GM19238 (cell line): ENCODE measurements around the gene TRIM2.

Source experiments
- DNase-seq: peaks from one replicate; pipeline ENCODE4 v3.0.0; 2011; ENCODE audit warnings: low spot score; ENCODE audit not compliant: insufficient read length

Gene TRIM2

DNA sequence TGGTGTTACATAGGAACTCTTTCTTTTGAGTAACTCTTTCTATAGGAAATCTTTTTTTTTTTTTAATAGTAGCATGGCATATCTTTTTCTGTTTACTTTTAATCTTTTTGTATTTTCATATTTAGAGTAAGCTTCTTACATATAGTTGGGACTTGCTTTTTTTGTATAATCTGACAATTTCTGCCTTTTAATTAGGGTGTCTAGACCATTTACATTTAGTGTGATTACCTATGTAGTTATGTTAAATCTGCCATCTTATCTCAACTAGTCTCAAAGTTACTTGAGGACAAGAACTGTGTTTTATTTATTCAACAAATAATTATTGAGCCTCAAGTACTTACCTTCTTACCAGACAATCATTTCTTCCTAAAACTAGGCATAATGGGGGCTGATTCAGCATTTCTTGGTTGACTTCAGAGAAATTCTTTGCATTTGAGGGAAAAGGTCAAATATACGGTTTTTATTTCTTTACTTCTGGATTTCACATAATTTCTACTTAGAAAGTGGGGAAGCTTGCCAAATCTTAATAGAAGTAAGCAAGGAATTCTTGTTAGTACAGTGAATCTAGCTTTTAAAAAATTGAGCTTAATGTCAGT is 168.8 kb downstream of the TRIM2 start:
- DNase-seq, result no peak

DNA sequence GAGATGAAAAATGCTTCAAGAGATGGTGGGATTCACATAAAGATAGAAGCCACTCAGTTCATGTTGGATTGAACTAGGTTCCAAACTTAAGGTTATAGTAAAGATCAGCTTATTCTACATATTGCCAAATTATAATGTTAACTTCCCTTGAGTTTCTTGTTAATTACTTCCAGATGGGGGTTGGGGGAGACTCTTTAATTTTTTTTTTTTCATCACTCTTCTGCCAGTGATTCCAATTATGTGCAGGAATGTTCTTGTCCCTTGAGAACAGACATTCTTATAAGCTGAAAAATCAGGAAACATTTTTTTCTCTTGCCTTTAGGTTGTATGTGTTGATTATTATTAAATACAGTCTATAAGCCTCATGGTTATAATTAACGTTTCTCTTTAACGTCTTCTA is 170.2 kb downstream of the TRIM2 start:
- no peak for DNase-seq

DNA sequence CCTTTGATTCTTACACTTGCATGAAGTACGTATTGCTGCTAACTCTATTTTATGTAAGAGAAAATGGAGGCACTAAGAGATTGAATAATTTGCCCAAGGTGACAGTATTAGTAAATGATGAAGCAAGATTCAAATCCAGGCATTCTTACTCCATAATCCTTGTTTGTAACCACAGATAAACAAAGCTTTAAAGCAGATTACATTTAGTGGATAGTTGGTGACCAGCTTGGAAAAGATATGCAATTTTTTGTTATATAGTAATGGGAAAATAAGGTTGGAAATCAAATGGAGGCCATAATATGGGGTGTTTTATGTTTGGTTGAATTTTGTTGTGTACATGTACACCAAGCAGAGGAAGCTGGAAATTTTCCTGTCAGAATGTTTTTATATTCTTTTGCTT is 171.1 kb downstream of the TRIM2 start:
- no peak for DNase-seq

DNA sequence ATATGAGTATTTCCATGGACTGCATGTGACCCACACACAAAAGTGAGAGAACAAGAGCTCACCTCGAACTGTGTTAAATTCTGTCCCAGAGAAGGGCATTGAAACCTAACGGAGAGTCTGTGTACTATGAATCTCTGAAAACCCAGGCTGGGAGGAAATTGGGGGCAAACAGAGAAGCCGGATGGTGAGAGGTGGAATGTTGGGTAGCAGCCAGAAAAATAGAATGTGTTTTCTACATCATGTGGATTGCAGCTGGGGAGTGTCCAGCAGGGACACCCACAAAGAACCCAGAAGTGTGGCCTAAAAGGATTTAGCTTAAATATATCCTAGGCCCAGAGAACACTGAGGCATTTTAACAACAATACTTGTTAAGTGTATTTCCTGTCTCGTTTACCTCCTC is 178.9 kb downstream of the TRIM2 start:
- DNase-seq, result no peak

DNA sequence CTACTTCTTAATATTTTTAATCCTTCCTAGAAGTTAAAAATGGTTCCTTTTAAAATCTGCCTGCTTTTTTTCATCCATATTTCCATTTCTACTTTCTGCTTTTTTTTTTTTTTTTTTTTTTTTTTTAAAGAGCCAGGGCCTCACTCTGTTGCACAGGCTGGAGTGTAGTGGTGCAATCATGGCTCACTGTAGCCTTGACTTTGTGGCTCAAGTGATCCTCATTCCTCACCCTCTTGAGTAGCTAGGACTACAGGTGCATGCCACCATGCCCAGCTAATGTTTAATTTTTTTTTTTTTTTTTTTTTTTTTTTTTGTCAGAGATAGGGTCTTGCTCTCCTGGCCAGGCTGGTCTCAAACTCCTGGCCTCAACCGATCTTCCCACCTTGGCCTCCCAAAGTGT is 179.9 kb downstream of the TRIM2 start:
- no peak for DNase-seq

DNA sequence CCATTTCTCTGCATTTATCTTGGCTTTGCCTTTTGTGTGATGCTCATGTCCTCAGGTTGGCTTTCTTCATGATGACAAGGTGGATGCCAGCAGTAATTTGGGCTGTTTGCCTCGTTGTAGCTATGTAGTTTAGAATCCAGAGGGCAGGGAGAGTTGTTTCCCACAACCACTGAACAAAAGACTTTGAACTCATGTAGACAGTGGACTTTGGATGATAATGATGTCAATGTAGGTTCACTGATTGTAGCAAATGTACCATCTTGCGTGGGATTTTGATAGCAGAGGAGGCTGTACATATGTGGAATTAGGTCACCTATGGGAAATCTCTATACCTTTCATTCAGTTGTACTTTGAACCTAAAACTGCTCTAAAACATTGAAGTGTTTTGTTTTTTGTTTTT is 181.5 kb downstream of the TRIM2 start:
- no peak for DNase-seq

DNA sequence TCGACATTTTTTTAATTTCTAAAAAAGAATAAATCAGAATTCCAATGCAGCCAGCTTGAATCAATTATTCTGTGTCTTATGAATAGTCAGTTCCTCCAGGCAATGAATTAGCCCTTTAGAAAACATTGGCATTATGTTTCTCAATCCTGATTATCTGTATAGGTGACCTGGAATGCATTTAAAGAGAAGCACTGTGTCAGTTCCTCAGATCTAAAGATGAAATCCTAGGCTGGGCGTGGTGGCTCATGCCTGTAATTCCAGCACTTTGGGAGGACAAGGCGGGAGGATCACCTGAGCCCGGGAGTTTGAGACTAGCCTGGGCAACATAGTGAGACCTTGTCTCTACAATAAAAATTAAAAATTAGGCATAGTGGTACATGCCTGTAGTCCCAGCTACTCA is 183.7 kb downstream of the TRIM2 start:
- no peak for DNase-seq
